Measurements from ENCODE around the gene INPP5D.
"Not testable (repeated sequence)": the region's sequence is repeated elsewhere in the genome, so short reads cannot be mapped to it uniquely, and the experiment has no call there.

The INPP5D gene

GRCh38 chr2:233147136-233147828 lies 87.1 kb downstream of the INPP5D start:
- no peak for DNase-seq

DNA sequence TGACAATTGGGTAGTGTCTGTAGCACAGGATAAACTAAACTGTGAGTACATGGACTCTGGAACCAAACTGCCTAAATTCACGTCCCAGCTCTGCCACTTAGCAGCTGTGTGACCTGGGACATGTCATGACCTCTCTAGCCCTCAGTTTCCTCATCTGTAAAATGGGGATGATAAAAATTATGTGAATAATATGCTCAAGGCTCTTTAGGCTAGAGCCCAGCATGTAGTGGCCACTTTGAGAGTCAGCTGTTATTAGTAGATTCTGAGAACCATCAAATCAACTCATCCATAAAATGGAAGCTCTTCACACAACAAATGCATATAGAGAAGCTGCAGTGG lies 87.7 kb downstream of the INPP5D start:
- no peak for DNase-seq

- DNase-seq: no peak
Observed at GRCh38 chr2:233148354-233148753, 88.2 kb downstream of the INPP5D start.

- no peak for DNase-seq
Observed at GRCh38 chr2:233152541-233152940, 92.4 kb downstream of the INPP5D start.

- DNase-seq: no peak
Observed at GRCh38 chr2:233153146-233153798, 93.1 kb downstream of the INPP5D start.

DNA sequence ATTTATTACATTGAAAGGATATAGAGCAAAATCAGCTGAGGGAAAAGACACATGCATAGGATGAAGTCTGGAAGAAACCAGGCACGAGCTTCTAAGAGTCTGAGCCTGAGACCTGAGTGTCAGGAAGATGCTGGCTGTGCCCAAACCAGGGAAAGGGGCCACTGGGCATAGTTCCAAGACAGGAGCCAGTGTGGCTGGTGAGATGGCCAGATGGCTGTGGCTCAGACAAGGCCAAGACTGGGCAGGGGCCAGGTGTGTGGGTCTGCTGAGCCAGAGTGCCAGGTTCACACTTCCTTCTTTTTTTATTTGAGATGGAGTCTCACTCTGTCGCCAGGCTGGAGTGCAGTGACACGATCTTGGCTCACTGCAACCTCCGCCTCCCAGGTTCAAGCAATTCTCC lies 95.9 kb downstream of the INPP5D start:
- DNase-seq: no peak

GRCh38 chr2:233156461-233156860 lies 96.3 kb downstream of the INPP5D start:
- DNase-seq: not testable (repeated sequence)

- DNase-seq: no peak
Observed at GRCh38 chr2:233161730-233162129, 101.6 kb downstream of the INPP5D start.

DNA sequence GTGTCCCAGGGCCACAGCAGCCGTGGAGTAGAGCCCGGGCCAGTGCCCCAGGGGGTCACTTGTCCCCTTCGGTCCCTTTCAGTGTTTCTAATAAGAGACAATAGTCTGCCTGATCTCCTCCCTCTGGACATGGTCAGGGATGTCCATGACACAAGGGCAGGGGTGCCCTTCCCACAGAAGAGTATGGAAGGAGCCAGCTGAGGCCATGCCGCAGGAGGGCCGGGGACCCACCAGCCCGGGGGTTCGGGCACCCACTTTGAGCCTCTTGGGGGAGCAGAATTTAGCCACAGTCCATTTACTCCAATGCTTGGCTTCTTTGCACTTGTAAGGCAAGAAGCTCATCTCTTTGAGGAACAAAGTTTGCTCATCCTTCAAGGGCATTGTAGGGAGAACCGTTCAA lies 102.6 kb downstream of the INPP5D start:
- DNase-seq: no peak

DNA sequence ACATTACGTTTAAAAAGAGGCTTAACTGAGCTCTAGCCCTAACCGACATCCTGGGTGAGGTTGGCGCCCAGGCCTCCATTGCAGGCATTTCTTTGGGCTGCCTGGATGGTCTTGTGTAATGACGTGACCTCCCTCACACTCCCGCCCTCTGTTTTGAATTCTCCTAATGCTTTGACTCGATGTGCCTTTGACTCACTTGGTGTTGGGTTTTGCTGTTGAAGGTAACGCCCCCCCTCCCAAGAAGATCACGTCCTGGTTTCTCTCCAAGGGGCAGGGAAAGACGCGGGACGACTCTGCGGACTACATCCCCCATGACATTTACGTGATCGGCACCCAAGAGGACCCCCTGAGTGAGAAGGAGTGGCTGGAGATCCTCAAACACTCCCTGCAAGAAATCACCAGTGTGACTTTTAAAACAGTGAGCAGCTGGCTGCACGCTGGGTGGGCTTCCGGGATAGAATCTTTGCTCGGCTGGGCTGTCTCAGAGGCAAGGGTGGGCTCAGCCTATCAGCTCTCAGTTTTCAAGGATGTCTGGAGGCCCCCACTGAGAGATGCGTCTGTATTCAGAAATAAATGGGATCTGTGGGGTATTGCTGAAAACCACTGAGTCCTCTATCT lies 103.5 kb downstream of the INPP5D start:
- no peak for DNase-seq

GRCh38 chr2:233164128-233164635 lies 104.0 kb downstream of the INPP5D start:
- DNase-seq: peak in 2 of 4 experiments; percentile 20 to 25

GRCh38 chr2:233164967-233165366 lies 104.8 kb downstream of the INPP5D start:
- DNase-seq: no peak

DNA sequence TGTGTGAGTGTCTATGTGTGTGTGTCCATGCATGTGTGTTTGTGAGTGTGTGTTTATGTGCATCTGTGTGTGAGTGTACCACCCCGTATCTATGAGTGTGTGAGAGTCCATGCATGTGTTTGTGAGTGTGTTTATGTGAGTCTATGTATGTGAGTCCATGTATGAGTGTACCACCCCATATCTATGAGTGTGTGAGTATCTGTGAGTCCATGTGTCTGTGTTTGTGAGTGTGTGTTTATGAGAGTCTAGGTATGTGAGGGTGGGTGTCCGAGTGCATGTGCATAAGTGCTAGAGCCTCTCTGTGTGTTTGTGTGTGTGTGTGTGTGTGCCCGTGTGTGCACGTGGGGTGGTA lies 105.4 kb downstream of the INPP5D start:
- DNase-seq: no peak

GRCh38 chr2:233165895-233166661 lies 105.9 kb downstream of the INPP5D start:
- peak; percentile 86 to 95 (median 92) for DNase-seq

DNA sequence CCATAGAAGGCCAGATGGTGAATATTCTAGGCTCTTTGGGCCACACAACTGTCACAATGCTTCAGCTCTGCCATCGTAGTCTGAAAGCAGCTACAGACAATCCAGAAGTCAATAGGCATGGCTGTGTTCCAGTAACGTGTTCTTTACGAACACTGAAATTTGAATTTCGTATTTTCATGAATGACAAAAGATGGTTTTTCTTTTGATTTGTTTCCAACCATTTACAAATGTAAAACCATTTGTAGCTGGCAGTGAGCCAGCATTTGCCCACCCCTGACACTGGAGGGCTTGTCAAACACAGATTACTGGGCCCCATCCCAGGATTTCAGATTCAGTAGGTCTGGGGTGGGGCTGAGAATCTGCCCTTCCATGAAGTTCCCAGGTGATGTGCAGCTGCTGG lies 108.3 kb downstream of the INPP5D start:
- DNase-seq: no peak

- DNase-seq: no peak
Observed at GRCh38 chr2:233168919-233169318, 108.8 kb downstream of the INPP5D start.

- DNase-seq: no peak
Observed at GRCh38 chr2:233171344-233171743, 111.2 kb downstream of the INPP5D start.

- DNase-seq: no peak
Observed at GRCh38 chr2:233173115-233173514, 113.0 kb downstream of the INPP5D start.

GRCh38 chr2:233174137-233174536 lies 114.0 kb downstream of the INPP5D start:
- no peak for DNase-seq

DNA sequence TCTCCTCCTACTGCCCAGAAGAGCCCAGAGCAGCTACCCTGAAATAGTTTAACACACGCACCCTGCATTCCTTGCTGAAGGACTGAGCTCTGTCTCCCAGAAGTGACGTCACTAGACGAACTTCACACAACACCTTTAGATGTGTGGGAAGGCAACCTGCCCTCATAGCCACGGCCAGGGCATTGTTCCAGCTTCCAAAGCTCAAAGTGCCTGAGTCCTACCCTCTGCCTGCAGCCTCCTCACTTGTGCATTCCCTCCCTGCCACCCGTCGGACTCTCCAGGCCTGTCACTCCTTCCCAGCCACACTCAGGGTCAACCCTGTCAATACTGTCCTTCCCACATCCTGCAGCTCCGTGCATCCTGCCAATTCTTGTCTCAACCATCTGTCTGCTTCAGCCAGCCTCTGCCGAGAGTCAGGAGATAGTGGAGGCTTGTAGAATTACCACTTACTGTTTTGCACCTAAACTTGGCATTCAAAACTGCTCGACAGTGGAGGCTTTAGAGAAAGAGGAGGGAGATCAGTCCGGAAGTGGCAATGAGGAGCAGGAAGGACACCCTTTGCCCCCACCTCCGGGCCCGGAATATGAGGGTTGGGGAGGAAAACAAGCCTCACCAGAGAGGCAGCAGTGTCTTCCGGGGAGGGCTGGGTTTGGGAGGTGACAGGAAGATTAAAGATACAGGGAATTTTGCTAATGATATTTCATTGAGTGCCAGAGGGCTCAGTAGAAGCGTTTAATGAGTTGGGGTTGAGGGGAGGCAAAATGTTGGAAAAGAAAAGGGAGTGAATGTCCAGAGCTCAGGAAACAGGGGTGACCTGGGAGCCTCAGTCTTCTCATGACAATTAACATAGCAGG lies 119.1 kb downstream of the INPP5D start:
- no peak for DNase-seq

DNA sequence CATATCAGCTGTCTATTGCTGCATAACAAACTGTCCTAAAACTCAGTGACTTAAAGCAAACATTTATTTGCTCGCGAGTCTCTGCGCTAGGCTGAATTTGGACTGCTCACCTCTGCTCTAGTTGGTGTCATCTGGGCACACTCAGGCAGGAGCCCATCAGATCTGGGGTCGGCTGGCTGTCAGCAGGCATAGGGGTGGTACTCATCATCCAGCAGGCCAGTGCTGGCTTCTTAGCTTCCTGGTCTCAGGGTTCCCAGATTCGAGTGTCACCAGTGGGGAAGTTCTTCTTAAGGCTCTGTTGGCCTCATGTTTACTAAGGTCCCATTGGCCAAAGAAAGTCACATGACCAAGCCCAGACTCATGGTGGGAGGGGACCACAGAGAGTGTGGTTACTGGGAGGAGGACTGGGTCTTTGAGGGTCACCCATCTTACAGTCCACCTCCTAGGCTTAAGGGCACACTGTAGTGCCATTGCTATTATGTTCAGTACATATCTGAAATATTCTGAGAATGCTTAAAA lies 119.8 kb downstream of the INPP5D start:
- peak; percentile 32 to 59 (median 52) for DNase-seq

DNA sequence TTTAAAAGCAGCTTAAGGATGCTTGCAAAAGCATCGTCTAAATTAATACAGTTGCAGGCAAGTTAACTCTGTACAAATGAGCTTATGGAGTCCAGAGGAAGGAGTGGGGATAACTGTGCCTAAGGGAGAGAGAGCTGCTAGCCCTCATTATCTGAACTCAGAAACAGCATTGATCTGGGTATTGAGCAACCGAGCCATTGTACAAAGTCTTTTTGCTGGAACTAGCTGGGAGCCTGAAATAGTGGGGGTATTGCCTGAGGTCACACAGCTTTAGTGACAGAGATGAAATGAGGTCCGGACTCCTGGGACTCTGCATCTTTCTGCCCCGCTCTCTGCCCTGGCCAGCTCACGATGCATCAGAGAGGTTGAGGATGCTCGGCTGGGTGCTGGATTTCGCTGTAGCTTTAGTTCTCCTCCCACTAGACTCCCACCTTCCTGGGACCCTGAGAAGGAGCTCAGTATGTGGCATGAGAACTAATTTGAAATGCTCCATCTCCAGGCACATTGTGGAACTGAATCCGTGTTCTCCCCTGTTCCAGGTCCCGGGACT lies 123.8 kb downstream of the INPP5D start:
- no peak for DNase-seq

All from suppressor macrophage (primary cell).